HPDE6-E6E7 (cell line): ENCODE measurements around the gene SLC38A10.

Experiments used
- DNase-seq: peaks from one replicate; pipeline ENCODE4 v3.0.0; 2011; ENCODE audit warnings: missing footprints; ENCODE audit errors: extremely low spot score

The SLC38A10 gene

DNA sequence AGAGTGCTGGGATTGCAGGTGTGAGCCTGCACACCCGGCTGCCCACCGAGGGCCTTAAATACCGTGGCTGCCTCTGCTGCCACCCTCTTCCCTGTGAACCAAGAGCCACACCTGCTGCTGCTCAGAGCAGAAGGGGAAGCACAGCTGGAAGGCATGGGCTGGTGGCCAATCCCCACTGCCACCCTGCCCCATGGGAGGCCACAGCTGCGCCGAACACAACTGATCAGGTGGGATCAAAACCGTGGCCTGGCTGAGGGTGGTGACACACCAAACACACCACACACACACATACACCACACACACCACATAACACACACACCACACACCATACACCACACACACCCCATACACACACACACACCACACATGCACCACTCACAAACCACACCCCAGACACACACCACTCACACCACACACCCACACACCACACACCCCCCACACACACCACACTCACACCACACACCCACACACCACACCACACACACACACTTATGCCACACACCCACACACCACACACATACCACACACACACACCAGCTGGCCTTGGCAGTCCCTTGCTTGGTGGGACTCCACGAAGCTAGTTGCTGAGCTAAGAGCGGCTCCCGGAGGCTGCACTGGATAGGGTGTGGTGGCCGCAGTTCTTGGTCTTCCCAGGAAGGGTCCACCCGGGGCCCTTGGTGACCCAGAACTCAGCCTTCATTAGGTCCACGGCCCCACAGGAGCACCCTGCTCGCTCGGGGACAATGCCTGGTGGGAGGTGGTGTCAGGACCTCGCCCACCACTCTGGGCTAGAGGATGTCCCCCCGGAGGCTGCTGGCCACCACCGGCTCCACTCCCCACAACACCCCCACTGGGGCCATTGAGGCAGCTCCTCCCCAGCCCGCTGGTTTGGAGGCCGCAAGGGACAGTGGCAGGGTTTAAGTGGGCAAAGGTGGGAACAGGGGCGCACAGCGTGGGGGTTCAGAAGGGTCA is 87.2 kb downstream of the SLC38A10 start:
- DNase-seq = no peak

GRCh38 chr17:81206657-81207056 is 88.5 kb downstream of the SLC38A10 start:
- no peak for DNase-seq

- no peak for DNase-seq
These were observed 88.9 kb downstream of the SLC38A10 start for GRCh38 chr17:81206166-81206565.

- no peak for DNase-seq
These were observed 90.5 kb downstream of the SLC38A10 start for GRCh38 chr17:81204578-81204977.

DNA sequence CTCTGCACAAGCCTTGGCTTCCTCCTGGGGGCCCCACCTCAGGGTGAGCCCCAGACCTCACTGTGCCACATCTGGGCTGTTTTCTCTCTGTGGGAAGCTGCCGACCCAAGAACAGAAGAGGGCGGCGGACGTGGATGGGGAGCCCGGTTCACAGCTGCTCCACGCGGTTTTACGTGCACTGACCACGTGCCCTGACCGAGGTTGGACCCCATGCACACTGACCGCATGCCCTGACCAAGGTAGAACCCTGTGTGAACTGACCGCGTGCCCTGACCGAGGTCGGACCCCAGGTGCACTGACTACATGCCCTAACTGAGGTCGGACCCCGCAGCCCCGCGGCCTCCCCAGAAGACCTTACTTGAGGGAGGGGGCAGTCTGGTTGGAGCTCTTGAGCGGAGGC is 92.0 kb downstream of the SLC38A10 start:
- DNase-seq = no peak

GRCh38 chr17:81202318-81202717 is 92.8 kb downstream of the SLC38A10 start:
- DNase-seq = no peak

GRCh38 chr17:81200695-81201580 is 94.2 kb downstream of the SLC38A10 start:
- DNase-seq = peak; percentile 71

GRCh38 chr17:81200201-81200600 is 94.9 kb downstream of the SLC38A10 start:
- DNase-seq = no peak

- no peak for DNase-seq
These were observed 95.7 kb downstream of the SLC38A10 start for GRCh38 chr17:81199482-81199830.

DNA sequence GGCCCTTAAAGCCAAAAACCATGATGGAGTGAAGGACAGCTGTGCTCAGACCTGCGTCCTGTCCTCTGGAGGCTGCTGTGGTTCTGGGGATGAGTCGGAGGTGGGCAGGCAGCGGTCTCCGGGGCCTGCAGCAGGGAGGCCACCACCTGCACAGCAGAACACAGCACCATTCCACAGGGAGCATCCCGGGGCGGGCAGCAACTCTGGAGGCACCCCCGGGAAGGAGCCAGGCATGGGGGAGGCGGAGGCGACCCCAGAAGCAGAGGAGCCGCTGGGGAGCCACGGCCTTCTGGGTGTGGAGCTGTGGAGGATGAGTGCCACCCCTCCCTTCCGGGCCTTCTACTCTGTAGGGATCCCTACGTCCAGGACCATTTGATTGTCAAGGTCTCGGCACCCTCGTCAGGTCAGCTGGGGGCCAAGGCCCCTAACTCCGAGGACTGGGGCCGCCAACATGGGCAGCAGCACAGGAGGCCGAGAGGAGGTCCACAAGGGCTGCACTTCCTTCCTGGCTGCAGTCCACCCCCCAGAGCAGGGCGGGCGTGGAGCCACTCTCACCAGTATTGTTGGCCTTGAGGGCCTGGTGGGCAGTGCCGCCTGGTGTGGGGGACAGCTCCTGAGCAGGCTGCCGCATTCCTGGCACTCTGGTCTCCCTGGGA is 96.2 kb downstream of the SLC38A10 start:
- DNase-seq = no peak

GRCh38 chr17:81197831-81198490 is 97.1 kb downstream of the SLC38A10 start:
- no peak for DNase-seq

DNA sequence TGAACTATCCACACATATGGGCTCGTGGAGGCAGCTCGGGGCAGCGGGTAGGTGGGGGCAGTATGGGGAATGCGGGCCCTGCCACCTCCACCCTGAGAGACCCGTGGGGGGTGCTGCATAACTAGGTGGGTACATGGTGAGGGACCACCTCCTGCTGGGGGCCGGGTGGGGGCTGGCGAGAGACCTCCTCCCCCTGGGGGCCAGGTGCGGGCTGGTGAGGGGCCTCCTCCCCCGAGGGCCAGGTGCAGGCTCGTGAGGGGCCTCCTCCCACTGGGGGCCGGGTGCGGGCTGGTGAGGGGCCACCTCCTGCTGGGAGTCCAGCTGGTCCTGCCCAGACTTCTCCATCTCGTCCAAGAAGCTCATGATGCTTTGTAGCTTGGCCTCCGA is 97.7 kb downstream of the SLC38A10 start:
- DNase-seq = no peak

DNA sequence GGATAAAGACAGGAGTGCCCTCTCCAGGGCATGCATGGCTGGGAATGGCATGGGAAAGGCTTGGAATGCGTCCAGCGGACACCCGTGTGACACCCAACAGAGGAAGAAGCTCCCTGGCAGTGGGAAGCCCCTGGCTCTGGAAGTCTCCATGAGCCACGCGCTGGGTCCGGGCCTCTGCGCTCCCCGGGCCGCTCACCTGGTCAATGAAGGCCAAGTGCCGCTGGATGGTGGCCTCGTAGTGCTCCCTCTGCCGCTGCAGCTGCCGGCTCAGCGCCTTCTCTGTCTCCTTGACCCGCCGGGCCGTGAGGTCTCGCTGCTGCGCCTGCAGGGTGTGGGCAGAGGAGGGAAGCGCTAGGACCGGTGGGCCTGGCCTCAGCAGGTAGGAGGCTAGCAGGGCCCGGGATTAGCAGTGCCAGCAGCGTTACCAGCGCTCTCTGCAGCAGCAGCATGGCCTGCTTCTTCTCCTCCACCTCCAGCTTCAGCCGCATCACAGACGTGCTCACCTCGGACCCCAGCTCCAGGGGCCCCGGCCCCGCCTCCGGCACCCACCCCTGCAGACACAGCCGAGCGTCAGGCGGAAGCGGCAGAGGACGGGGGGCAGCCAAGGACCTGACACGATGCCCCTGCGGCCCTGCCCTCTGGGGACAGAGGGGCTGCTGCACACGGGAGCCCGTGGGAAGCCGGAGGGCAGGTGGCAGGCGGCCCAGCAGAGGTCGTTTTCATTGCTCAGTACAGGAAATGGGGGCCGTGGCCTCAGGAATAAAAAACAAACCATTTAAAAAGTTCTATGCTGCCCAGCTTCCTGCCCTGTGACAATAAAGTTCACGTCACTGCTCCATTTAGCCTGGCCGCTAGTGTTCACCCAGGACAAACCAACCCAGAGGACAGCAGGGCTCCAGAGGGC is 98.3 kb downstream of the SLC38A10 start:
- no peak for DNase-seq

DNA sequence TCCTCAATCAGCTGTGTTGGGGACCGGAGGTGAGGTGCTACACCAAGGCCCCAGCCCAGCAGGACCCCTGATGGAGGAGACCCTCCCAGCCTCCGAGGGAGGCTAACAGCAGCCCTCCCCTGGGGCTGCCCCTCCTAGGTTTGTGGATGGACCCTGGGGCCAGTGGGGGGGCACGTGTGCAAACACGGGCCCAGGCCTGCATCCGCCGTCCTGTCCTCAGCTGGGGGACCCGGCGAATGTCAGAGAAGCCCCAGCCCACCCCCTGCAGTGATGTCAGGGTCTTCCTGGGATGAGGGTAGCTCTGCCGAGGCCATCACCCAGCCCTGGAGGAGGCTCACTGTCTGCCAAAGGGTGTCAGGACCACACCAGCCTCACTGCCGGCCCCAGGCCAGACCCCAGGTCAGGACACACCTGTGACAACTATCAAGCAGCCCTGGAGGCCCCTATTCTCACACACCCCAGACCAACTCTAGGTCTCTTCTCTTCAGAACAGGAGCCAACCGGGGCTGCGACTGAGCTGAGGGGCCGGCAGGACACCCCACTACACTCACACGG is 99.1 kb downstream of the SLC38A10 start:
- no peak for DNase-seq
